ENCODE results near the gene GPR32.
"Not testable (repeated sequence)": the region's sequence is repeated elsewhere in the genome, so short reads cannot be mapped to it uniquely, and the experiment has no call there.

Gene GPR32

DNA sequence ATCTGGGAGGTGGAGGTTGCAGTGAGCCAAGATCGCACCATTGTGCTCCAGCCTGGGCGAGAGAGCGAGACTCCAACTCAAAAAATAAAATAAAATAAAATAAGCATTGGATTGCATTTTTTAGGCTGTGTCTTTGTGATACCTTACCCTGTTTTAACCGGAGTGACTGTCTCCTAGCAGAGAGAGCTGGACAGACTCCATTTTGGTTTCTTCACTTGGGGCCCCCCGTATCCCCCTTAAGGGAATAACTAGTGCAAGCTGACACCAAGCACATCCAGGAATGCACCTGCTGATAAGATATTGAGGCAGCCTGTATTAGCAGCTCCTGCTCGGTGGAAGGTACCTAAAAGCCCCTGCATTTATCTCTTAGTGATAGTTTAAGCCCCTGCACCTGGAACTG lies 20.8 kb upstream of the GPR32 start:
- DNase-seq, result no peak

GRCh38 chr19:50750010-50750409 lies 20.3 kb upstream of the GPR32 start:
- no peak for DNase-seq

DNA sequence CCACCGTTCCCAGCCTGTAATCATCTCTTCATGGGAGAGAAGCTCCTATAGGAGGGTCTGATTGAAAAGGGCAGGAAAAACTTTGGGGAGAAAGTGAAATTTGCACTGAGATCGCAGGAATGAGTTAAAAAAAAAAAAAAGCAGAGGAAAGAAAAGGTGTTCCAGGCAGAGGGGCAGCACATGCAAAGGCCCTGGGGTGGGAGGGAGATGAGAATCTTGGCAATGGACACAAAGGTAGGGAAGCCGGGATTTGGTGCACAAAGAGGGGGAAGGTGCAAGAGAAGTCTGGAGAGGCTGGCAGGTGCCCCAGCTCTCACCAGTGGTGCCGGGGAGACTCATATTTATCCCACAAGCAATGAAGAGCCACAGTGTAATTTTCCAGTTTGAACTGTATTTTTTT lies 16.4 kb upstream of the GPR32 start:
- no peak for DNase-seq

DNA sequence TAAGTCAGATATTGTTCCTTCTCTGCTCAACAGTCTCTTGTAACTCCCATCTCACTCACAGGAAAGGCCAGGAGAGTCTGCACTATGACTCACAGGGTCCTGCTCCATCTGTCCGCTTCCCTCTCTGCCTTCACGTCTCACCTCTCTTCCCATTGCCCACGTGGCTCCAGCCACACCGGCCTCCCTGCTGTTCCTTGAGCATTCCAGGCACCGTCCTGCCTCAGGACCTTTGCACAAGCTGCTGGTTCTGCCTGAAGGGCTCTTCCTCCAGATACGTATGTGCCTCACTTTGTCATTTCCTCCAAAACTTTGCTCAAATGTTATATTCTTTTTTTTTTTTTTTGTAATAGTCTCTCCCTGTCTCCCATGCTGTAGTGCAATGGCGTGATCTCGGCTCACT lies 14.0 kb upstream of the GPR32 start:
- not testable (repeated sequence) for DNase-seq

GRCh38 chr19:50757624-50758023 lies 12.6 kb upstream of the GPR32 start:
- DNase-seq, result not testable (repeated sequence)

DNA sequence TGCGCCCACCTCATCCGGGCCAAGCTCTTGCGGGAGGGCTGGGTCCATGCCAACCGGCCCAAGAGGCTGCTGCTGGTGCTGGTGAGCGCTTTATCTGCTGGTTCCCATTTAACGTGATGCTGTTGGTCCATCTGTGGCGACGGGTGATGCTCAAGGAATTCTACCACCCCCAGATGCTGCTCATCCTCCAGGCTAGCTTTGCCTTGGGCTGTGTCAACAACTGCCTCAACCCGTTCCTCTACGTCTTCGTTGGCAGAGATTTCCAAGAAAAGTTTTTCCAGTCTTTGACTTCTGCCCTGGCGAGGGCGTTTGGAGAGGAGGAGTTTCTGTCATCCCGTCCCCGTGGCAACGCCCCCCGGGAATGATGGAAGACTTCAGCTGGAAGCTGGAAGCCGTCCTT lies 11.2 kb upstream of the GPR32 start:
- not testable (repeated sequence) for DNase-seq

- DNase-seq, result no peak
Measured at GRCh38 chr19:50759886-50760285, 10.4 kb upstream of the GPR32 start.

- DNase-seq, result not testable (repeated sequence)
Measured at GRCh38 chr19:50761501-50761900, 8.8 kb upstream of the GPR32 start.

DNA sequence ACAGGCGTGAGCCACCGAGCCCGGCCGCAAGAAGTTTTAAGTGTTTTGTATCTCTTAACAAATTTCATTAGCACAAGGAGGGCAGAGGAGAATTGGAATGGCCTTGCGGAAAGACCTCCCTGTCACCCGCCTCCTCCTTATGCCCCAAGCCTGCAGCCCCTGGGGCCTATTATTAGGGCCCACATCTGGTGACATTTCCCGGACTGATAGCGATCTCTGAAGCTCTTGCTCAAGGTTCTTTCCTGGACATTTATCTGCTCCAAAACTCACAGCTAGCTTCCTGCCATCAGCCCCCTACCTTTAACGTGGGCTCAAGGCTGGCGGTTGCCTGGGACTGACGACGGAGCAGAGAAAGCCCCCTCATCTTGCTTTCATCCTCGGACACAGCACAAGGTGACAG lies 6.7 kb upstream of the GPR32 start:
- not testable (repeated sequence) for DNase-seq

DNA sequence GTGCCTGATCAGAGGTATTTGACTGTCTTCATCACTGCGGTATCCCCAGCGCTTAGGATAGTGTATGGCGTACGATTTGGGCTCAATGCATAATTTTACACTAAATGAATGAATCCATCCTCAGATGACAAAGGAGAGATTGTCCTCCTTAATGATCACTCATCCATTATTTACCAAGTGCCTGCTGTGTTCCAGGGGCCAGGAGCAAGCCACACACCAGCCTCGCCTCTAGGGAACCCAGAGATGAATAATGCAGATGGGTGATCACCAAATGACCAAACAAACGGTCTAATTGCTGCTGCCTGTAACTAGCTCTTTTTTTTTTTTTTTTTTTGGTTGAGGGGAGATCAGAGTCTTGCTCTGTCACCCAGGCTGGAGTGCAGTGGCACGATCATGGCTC lies 5.9 kb upstream of the GPR32 start:
- no peak for DNase-seq

GRCh38 chr19:50766746-50767145 lies 3.5 kb upstream of the GPR32 start:
- DNase-seq, result not testable (repeated sequence)

DNA sequence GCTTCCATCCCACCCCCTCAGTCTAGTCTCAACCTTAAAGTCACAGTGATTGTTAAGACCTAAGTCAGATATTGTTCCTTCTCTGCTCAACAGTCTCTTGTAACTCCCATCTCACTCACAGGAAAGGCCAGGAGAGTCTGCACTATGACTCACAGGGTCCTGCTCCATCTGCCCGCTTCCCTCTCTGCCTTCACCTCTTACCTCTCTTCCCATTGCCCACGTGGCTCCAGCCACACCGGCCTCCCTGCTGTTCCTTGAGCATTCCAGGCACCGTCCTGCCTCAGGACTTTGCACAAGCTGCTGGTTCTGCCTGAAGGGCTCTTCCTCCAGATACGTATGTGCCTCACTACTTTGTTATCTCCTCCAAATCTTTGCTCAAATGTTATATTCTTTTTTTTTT lies 3.0 kb upstream of the GPR32 start:
- not testable (repeated sequence) for DNase-seq

GRCh38 chr19:50768277-50768676 lies 2.0 kb upstream of the GPR32 start:
- DNase-seq, result no peak

DNA sequence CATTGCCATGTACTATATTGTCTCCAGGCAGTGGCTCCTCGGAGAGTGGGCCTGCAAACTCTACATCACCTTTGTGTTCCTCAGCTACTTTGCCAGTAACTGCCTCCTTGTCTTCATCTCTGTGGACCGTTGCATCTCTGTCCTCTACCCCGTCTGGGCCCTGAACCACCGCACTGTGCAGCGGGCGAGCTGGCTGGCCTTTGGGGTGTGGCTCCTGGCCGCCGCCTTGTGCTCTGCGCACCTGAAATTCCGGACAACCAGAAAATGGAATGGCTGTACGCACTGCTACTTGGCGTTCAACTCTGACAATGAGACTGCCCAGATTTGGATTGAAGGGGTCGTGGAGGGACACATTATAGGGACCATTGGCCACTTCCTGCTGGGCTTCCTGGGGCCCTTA lies 624 bp downstream of the GPR32 start:
- no peak for DNase-seq

DNA sequence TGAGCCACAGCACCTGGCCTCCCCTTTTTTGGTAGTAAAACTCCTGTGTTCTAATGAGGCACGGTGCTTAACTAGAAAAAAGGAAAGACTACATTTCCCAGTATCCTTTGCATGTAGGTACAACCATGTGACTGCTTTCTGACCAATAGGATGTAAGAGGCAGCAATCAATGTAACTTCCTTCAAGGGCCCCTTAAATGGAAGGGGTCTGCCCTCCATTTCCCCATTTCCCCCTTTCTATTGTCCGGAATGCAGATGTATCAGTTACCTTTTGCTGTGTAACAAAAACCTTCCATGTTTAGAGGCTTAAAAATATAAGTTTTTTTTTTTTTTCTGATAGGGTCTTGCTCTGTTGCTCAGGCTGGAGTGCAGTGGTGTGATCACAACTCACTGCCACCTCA lies 2.2 kb downstream of the GPR32 start:
- DNase-seq, result no peak

- not testable (repeated sequence) for DNase-seq
Measured at GRCh38 chr19:50772912-50773311, 2.6 kb downstream of the GPR32 start.

GRCh38 chr19:50773454-50773853 lies 3.2 kb downstream of the GPR32 start:
- DNase-seq, result not testable (repeated sequence)

- no peak for DNase-seq
Measured at GRCh38 chr19:50776131-50776530, 5.9 kb downstream of the GPR32 start.

GRCh38 chr19:50777261-50777660 lies 7.0 kb downstream of the GPR32 start:
- no peak for DNase-seq

- peak; percentile 15 for DNase-seq
Measured at GRCh38 chr19:50777830-50778303, 7.6 kb downstream of the GPR32 start.

DNA sequence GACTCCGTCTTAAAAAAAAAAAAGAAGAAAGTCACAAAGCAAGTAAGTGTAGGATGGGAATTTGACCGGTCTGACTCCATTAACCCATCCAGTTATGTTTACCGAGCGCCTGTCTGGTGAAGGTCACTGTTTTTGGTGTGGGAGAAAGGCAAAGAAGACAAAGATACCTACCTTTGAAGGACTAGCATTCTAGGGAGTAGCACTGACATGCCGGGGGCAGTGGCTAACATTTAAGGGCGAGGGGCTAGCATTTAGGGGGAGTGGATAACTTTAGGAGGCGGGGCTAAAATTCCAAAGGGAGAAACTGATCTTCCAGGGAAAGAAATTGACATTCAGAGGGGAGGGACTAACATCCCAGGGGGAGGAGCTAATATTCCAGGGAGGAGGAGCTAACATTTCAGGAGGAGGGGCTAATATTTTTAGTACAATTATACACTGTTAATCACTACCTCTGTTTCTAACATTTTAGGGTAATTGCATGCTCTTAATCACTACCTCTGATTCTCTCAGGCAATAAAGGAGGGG lies 8.7 kb downstream of the GPR32 start:
- DNase-seq, result no peak

GRCh38 chr19:50779504-50780457 lies 9.5 kb downstream of the GPR32 start:
- peak; percentile 34 for DNase-seq

- DNase-seq, result no peak
Measured at GRCh38 chr19:50780753-50781435, 10.6 kb downstream of the GPR32 start.

GRCh38 chr19:50783848-50784152 lies 13.5 kb downstream of the GPR32 start:
- not testable (repeated sequence) for DNase-seq
